HG03196 (cell line): ENCODE results near the gene KLF4.

Experiments
- ATAC-seq: cut with Tn5 transposase; IDR thresholded peaks from one replicate; pipeline ENCODE4 v1.9.1; 2021; ENCODE audit not compliant: unreplicated experiment

KLF4 gene

GRCh38 chr9:107455425-107456135, 34.0 kb downstream of the KLF4 start:
- no peak for ATAC-seq

GRCh38 chr9:107453479-107453878, 36.1 kb downstream of the KLF4 start:
- ATAC-seq = no peak

- ATAC-seq = no peak
Measured at GRCh38 chr9:107447834-107448233, 41.7 kb downstream of the KLF4 start.

GRCh38 chr9:107447081-107447480, 42.5 kb downstream of the KLF4 start:
- no peak for ATAC-seq

GRCh38 chr9:107446491-107446890, 43.1 kb downstream of the KLF4 start:
- ATAC-seq = no peak

- ATAC-seq = no peak
Measured at GRCh38 chr9:107443786-107444185, 45.8 kb downstream of the KLF4 start.

DNA sequence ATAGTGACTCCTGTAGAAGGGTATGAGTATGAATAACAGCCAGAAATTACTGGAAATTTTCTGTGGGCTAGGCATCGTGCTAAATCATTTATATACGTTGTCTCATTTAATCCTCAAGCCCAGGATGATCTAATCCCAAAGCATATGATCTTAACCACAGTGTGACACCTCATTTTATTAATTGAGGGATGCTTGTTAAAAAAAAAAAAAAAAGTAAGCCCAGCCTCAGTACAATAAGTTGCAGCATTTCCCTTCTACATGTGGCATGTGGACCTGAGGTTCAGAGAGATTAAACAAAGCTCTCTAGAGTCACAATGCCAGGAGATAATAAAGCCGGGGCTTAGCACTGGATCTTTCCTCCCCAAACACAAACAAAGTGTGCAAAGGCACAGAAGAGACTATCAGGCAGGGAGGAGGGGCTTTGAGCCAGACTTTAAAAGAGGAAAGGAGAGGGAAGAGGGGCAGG, 49.5 kb downstream of the KLF4 start:
- no peak for ATAC-seq

GRCh38 chr9:107438211-107439031, 51.1 kb downstream of the KLF4 start:
- no peak for ATAC-seq

DNA sequence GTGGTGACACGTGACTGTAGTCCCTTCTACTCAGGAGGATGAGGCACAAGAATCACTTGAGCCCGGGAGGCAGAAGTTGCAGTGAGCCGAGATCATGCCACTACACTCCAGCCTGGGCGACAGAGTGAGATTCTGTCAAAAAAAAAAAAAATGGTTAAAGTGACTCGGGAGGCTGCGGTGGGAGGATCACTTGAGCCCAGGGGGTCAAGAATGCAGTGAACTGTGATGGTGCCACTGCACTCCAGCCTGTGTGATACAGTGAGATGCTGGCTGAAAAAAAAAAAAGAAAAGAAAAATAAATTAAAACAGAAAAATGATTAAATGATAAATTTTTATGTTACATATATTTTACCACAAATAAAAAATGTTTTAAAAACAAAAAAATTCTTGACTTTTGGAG, 51.9 kb downstream of the KLF4 start:
- no peak for ATAC-seq

GRCh38 chr9:107435415-107435814, 54.2 kb downstream of the KLF4 start:
- ATAC-seq = no peak
